Type B pancreatic cell (in vitro differentiated cells): ENCODE results near the gene ACVR1B. TPM values are rescaled to one million over a fixed set of nuclear protein-coding genes. Genes with fewer than 3 reads are reported as not detected.

Experiments
- DNase-seq: peaks from one replicate; pipeline ENCODE4 v3.0.0; 2021; ENCODE audit warnings: mixed read lengths; ENCODE audit not compliant: unreplicated experiment; ENCODE audit errors: extremely low spot score
- H3K27ac Mint-ChIP-seq: 2 replicates; pipeline ENCODE4 v1.8.0; 2021; ENCODE audit warnings: mild to moderate bottlenecking, mixed read lengths
- H3K27me3 Mint-ChIP-seq: 2 replicates; pipeline ENCODE4 v1.8.0; 2021; ENCODE audit warnings: mixed read lengths
- H3K36me3 Mint-ChIP-seq: 2 replicates; pipeline ENCODE4 v1.8.0; 2021; ENCODE audit warnings: mixed read lengths
- H3K4me1 Mint-ChIP-seq: one replicate; pipeline ENCODE4 v1.8.0; 2021; ENCODE audit warnings: mixed read lengths; ENCODE audit not compliant: unreplicated experiment
- H3K4me3 Mint-ChIP-seq: 2 replicates; pipeline ENCODE4 v1.8.0; 2021; ENCODE audit warnings: mild to moderate bottlenecking, mixed read lengths
- H3K9me3 Mint-ChIP-seq: 2 replicates; pipeline ENCODE4 v1.8.0; 2021; ENCODE audit warnings: mixed read lengths
- CTCF ChIP-seq: fragments of 200-600 bp; sonication (generic); conservative IDR thresholded peaks from 2 replicates; pipeline ENCODE4 v1.5.0; 2021; ENCODE audit warnings: antibody characterized with exemption, mild to moderate bottlenecking
- total RNA-seq: library from RNA; stranded (reverse); gene quantifications from 2 replicates; pipeline ENCODE4 v1.2.1, GENCODE V29; 2021; ENCODE audit warnings: low replicate concordance

The ACVR1B gene
- total RNA-seq, 1 donor from 2014 or later = 36.1 TPM

GRCh38 chr12:51911307-51911706 lies 40.2 kb upstream of the ACVR1B start:
- Mint-ChIP-seq H3K27me3 (peaks cover 23% of the 10 kb centered on the region), H3K4me1 (peaks cover 25% of the 10 kb centered on the region), H3K9me3 (no peaks in the 10 kb centered on the region), H3K27ac (no peak overlapping the region), H3K4me3 (no peak overlapping the region), H3K36me3 (no peaks in the 10 kb centered on the region)
- no peak for DNase-seq
- TF ChIP-seq CTCF = no peak

- H3K27ac Mint-ChIP-seq = no peak overlapping the region
These were observed 39.4 kb upstream of the ACVR1B start for GRCh38 chr12:51911788-51912711.

GRCh38 chr12:51913071-51914033 lies 38.1 kb upstream of the ACVR1B start:
- H3K36me3 Mint-ChIP-seq = no peaks in the 10 kb centered on the region
- H3K9me3 Mint-ChIP-seq = no peaks in the 10 kb centered on the region
- H3K27me3 Mint-ChIP-seq = peaks cover 19% of the 10 kb centered on the region
- H3K27ac Mint-ChIP-seq = no peak overlapping the region
- no peak overlapping the region for H3K4me3 Mint-ChIP-seq
- no peak for TF ChIP-seq CTCF
- peaks cover 38% of the 10 kb centered on the region for H3K4me1 Mint-ChIP-seq
- DNase-seq = no peak

More at GRCh38 chr12:51911788-51912711, 39.4 kb upstream of the ACVR1B start:
- H3K4me1 Mint-ChIP-seq = peaks cover 25% of the 10 kb centered on the region
- no peak overlapping the region for H3K4me3 Mint-ChIP-seq
- no peaks in the 10 kb centered on the region for H3K9me3 Mint-ChIP-seq
- no peak for TF ChIP-seq CTCF
- H3K36me3 Mint-ChIP-seq = no peaks in the 10 kb centered on the region
- DNase-seq = no peak
- H3K27me3 Mint-ChIP-seq = peaks cover 23% of the 10 kb centered on the region

- no peak overlapping the region for H3K4me3 Mint-ChIP-seq
These were observed 37.2 kb upstream of the ACVR1B start for GRCh38 chr12:51914034-51914923.

More at GRCh38 chr12:51914034-51914923, 37.2 kb upstream of the ACVR1B start:
- Mint-ChIP-seq H3K27me3 (peaks cover 12% of the 10 kb centered on the region), H3K4me1 (peaks cover 39% of the 10 kb centered on the region), H3K27ac (no peak overlapping the region), H3K9me3 (no peaks in the 10 kb centered on the region), H3K36me3 (no peaks in the 10 kb centered on the region)
- no peak for TF ChIP-seq CTCF
- no peak for DNase-seq
